Measurements from ENCODE around the gene SPTBN4. TPM values are rescaled to one million over a fixed set of nuclear protein-coding genes. Genes with fewer than 3 reads are reported as not detected.
A peak's percentile ranks its signal among the peaks of the same experiment; 100 is the strongest.
"Not testable (repeated sequence)": the region's sequence is repeated elsewhere in the genome, so short reads cannot be mapped to it uniquely, and the experiment has no call there.

SPTBN4 gene
- total RNA-seq, 1 donor = 0.72 TPM

DNA sequence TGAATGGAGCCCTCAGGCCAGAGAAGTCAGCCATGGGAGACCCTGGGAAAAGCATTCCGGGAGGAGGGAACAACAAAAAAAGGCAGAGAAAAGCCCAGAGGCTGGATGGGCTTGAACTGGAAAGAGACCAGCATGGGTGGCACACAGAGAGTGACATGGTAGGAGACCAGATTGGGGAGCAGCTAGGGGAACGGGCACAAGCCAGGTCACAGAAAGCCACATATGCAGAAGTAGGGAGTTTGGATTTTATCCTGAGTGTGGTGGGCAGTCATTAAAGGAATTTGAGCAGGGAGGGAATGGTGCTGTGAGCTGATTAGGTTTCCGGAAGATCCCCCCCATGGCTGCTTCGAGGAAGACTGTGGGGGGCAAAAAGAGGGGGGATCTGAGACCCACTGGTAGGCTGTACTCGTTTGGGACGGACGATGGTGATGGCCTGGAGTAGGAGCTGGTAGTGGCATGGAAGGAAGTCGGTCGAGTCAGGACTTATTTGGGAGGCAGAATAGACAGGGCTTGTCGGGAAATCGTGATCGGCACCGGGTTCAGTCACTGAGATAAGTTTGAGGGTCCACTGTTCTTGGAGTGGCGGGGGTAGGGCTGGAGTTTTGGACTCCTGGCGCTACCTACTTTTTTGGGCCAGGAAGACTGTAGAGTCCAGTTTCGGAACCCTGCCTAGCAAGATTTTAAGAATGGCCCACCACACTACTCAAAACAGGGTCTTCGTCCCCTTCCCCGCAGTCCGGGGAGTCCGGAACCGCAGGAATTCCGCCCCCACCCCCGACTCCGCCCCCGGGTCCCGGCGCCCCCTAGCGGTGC, 42.0 kb upstream of the SPTBN4 start:
- DNase-seq (ENCODE audit: insufficient read length, low spot score, missing footprints) = peak; percentile 47
- Histone ChIP-seq H2AFZ (ENCODE audit: low read length) (peak overlapping the region; percentile 69), H3K9me3 (ENCODE audit: low read depth, low read length) (no peaks in the 10 kb centered on the region), H3K4me3 (ENCODE audit: insufficient read depth, low read length) (peak overlapping the region; percentile 97), H3K27ac (ENCODE audit: low read depth, low read length) (peak overlapping the region; percentile 95), H3K4me1 (ENCODE audit: insufficient read depth, low read length) (peaks cover 20% of the 10 kb centered on the region), H3K79me2 (ENCODE audit: insufficient read depth, low read length) (peaks cover 32% of the 10 kb centered on the region), H3K27me3 (ENCODE audit: insufficient read depth, low read length) (no peaks in the 10 kb centered on the region), H3K4me2 (ENCODE audit: insufficient read depth, low read length) (peak overlapping the region; percentile 89), H4K20me1 (ENCODE audit: insufficient read depth, low read length) (no peaks in the 10 kb centered on the region), H3K36me3 (ENCODE audit: insufficient read depth, low read length) (peaks cover 15% of the 10 kb centered on the region)
- TF ChIP-seq, protein P1, sequence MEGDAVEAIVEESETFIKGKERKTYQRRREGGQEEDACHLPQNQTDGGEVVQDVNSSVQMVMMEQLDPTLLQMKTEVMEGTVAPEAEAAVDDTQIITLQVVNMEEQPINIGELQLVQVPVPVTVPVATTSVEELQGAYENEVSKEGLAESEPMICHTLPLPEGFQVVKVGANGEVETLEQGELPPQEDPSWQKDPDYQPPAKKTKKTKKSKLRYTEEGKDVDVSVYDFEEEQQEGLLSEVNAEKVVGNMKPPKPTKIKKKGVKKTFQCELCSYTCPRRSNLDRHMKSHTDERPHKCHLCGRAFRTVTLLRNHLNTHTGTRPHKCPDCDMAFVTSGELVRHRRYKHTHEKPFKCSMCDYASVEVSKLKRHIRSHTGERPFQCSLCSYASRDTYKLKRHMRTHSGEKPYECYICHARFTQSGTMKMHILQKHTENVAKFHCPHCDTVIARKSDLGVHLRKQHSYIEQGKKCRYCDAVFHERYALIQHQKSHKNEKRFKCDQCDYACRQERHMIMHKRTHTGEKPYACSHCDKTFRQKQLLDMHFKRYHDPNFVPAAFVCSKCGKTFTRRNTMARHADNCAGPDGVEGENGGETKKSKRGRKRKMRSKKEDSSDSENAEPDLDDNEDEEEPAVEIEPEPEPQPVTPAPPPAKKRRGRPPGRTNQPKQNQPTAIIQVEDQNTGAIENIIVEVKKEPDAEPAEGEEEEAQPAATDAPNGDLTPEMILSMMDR (IDR thresholded peaks at IDR 0.05; ENCODE audit: extremely low read depth, low read depth, low read length) = no peak

DNA sequence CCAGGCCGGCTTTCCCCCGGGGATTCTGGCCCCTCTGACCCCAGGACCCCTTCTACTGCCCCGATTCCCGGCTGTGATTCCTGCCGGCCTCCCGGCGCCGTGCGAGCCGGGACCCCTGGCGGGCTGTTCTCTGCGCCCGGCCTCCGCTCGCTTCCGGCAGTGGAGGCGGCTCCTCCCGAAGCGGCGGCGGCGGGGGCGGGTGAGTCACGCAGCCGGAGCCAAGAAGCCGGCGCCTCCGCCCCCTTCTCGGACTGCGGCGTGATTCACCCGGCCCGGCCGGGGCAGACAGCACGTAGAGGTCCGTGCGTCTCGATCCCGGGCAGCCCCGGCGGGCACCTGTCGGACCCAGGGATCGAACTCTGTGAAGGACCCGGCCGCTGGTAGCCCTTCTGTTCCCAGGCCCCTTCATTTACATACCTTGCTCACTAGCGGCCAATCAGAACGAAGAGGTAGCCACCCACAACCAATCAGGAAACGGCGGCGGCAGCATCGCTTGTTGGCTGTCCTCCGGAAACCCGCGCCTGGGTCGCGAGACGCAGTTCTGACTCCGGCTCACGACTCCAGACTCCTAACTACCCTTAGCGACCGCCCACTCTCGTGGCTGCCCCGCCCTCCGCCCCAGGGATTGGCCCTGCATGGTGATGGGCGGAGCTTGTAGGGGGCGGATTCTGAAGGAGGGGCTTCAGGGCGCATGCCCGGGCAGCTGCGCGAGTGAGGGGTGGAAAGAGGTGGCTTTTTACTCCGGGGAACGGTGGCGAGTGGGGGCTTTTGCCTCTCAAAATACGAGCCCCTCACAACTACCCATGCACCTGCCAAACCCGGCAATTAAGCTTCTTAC, 41.1 kb upstream of the SPTBN4 start, which contains the start of gene SERTAD1:
Gene SERTAD1, minus strand, starts transcription at position 543 of the 838 bp plus-strand sequence. CDS start 2,446 bp downstream, outside the sequence.
- H3K4me3 ChIP-seq (ENCODE audit: insufficient read depth, low read length) = peak within 1 kb of the TSS; percentile 97
- peaks cover 15% of the 10 kb centered on the region for H3K36me3 ChIP-seq (ENCODE audit: insufficient read depth, low read length)
- peak within 1 kb of the TSS; percentile 75 for H2AFZ ChIP-seq (ENCODE audit: low read length)
- peak within 1 kb of the TSS; percentile 89 for H3K4me2 ChIP-seq (ENCODE audit: insufficient read depth, low read length)
- H3K27me3 ChIP-seq (ENCODE audit: insufficient read depth, low read length) = no peaks in the 10 kb centered on the region
- TF ChIP-seq, protein P1 (IDR thresholded peaks at IDR 0.05; ENCODE audit: extremely low read depth, low read depth, low read length) = peak; percentile 38
- H3K9me3 ChIP-seq (ENCODE audit: low read depth, low read length) = no peaks in the 10 kb centered on the region
- H3K4me1 ChIP-seq (ENCODE audit: insufficient read depth, low read length) = peaks cover 20% of the 10 kb centered on the region
- H3K79me2 ChIP-seq (ENCODE audit: insufficient read depth, low read length) = peaks cover 32% of the 10 kb centered on the region
- peak within 1 kb of the TSS; percentile 95 for H3K27ac ChIP-seq (ENCODE audit: low read depth, low read length)
- peak; percentile 99 for DNase-seq (ENCODE audit: insufficient read length, low spot score, missing footprints)
- H4K20me1 ChIP-seq (ENCODE audit: insufficient read depth, low read length) = no peaks in the 10 kb centered on the region

DNA sequence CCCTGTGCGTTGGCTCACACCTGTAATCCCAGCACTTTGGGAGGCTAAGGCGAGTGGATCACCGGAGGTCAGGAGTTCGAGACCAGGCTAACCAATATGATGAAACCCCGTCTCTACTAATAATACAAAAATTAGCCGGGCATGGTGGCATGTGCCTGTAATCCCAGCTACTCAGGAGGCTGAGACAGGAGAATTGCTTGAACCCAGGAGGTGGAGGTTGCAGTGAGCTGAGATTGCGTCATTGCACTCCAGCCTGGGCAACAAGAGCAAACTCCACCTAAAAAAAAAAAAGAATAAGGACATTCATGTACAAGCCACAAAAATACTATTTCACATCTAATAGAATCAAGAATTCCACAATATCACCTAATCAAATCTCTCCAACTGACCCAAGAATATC, 38.6 kb upstream of the SPTBN4 start:
- peaks cover 19% of the 10 kb centered on the region for H3K79me2 ChIP-seq (ENCODE audit: insufficient read depth, low read length)
- not testable (repeated sequence) for H4K20me1 ChIP-seq (ENCODE audit: insufficient read depth, low read length); H3K9me3 ChIP-seq (ENCODE audit: low read depth, low read length)

DNA sequence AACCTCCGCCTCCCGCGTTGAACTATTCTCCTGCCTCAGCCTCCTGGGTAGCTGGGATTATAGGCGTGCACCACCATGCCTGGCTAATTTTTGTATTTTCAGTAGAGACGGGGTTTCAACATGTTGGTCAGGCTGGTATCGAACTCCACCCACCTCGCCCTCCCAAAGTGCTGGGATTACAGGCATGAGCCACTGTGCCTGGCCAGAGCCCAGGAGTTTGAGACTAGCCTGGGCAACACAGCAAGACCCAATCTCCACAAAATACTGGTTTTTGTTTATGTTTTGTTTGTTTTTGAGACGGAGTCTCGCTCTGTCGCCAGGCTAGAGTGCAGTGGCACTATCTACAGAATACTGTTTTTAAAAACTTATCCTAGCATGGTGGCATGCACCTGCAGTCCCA, 36.6 kb upstream of the SPTBN4 start:
- H3K4me2 ChIP-seq (ENCODE audit: insufficient read depth, low read length) = not testable (repeated sequence)

More for the DNA sequence above, 38.6 kb upstream of the SPTBN4 start:
- H3K36me3 ChIP-seq (ENCODE audit: insufficient read depth, low read length); H2AFZ ChIP-seq (ENCODE audit: low read length); H3K27me3 ChIP-seq (ENCODE audit: insufficient read depth, low read length); H3K4me2 ChIP-seq (ENCODE audit: insufficient read depth, low read length); H3K4me3 ChIP-seq (ENCODE audit: insufficient read depth, low read length); DNase-seq (ENCODE audit: insufficient read length, low spot score, missing footprints); H3K27ac ChIP-seq (ENCODE audit: low read depth, low read length): not testable (repeated sequence)
- H3K4me1 ChIP-seq (ENCODE audit: insufficient read depth, low read length) = peaks cover 12% of the 10 kb centered on the region

More for the DNA sequence above, 36.6 kb upstream of the SPTBN4 start:
- H3K36me3 ChIP-seq (ENCODE audit: insufficient read depth, low read length); H2AFZ ChIP-seq (ENCODE audit: low read length); DNase-seq (ENCODE audit: insufficient read length, low spot score, missing footprints); H3K27me3 ChIP-seq (ENCODE audit: insufficient read depth, low read length); H3K79me2 ChIP-seq (ENCODE audit: insufficient read depth, low read length); H4K20me1 ChIP-seq (ENCODE audit: insufficient read depth, low read length); H3K9me3 ChIP-seq (ENCODE audit: low read depth, low read length); H3K27ac ChIP-seq (ENCODE audit: low read depth, low read length); H3K4me3 ChIP-seq (ENCODE audit: insufficient read depth, low read length): not testable (repeated sequence)
- H3K4me1 ChIP-seq (ENCODE audit: insufficient read depth, low read length) = peaks cover 16% of the 10 kb centered on the region

Data from osteoblast (primary cell).